Activated T-helper 17 cell treated with anti-CD3 and anti-CD28 coated beads, Interleukin-2, amount 50 U/mL, for 72 hours (primary cell): ENCODE results near the gene SLC9C2. TPM values are rescaled to one million over a fixed set of nuclear protein-coding genes. Genes with fewer than 3 reads are reported as not detected.
"Not testable (repeated sequence)": the region's sequence is repeated elsewhere in the genome, so short reads cannot be mapped to it uniquely, and the experiment has no call there.

Experiments
- ATAC-seq: fragments of 150-1000 bp; cut with Tn5 transposase; replicated peaks from 2 replicates; pipeline ENCODE4 v1.10.0; 2021; ENCODE audit warnings: mild to moderate bottlenecking, moderate library complexity
- H3K27ac Mint-ChIP-seq: one replicate; pipeline ENCODE4 v1.8.0; 2022; ENCODE audit warnings: mixed read lengths
- H3K27me3 Mint-ChIP-seq: one replicate; pipeline ENCODE4 v1.8.0; 2022; ENCODE audit warnings: mixed read lengths
- H3K36me3 Mint-ChIP-seq: one replicate; pipeline ENCODE4 v1.8.0; 2022; ENCODE audit warnings: low read depth, mild to moderate bottlenecking, mixed read lengths
- H3K4me1 Mint-ChIP-seq: one replicate; pipeline ENCODE4 v1.8.0; 2022; ENCODE audit warnings: mixed read lengths
- H3K4me3 Mint-ChIP-seq: one replicate; pipeline ENCODE4 v1.8.0; 2022; ENCODE audit warnings: mild to moderate bottlenecking, mixed read lengths
- H3K9me3 Mint-ChIP-seq: one replicate; pipeline ENCODE4 v1.8.0; 2022; ENCODE audit warnings: mixed read lengths
- total RNA-seq, 2 donors: library from RNA; stranded (reverse); gene quantifications; one replicate each; pipeline ENCODE4 v1.2.3, GENCODE V29; 2022

Gene SLC9C2, protein sequence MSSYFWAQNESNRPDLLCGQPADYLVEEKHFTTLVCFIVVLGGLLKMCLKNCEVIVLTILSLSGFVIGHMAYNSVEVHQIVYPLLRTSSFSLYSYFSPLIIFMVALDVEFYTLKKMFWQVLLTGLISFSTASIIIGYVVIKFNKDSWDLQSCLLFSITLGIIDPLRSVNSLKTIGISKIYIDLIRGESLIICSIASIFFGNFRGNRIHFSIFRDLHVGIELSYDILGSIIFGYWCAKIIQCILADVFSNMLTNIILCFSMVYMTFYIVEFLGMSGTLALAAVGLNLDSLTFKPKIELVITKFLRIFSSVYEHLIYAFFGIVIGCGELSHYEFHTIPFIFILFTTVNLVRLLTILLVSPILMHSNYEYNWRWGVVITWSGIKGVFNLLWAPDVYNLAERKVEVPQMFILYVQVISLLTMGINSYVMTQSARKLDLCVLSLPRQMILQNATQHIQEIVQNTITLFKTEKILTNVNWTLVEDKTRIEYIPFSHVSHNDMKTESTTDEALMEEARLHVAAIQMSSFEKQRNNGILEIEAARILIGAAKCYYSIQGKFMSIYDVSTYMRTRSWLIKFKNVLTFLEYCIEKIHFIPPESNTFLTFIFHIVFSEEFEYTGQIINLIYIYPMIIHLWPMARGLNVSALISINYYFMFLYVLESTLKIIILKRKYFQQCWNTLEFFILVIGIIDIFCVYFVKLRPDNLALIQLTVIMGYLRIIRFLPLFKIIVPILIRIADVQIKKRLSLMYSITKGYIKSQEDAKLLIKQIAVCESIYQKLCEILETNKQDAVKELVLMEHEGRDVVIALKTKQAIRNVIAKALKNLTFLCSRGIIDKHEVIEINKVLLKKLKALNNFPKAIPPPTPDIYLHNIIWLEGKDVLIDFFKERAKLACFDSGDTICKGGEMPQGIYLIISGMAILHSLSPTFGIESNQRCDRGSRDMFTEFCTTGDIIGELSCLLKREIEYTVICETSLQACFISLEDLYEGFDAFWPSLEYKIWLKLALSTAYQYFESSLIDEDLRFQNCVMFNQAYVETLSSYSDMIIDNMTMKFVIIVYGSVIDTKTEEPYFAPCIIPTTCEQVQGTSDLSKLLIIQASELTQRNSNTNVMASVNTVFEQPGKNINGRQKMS
- not detected for total RNA-seq

DNA sequence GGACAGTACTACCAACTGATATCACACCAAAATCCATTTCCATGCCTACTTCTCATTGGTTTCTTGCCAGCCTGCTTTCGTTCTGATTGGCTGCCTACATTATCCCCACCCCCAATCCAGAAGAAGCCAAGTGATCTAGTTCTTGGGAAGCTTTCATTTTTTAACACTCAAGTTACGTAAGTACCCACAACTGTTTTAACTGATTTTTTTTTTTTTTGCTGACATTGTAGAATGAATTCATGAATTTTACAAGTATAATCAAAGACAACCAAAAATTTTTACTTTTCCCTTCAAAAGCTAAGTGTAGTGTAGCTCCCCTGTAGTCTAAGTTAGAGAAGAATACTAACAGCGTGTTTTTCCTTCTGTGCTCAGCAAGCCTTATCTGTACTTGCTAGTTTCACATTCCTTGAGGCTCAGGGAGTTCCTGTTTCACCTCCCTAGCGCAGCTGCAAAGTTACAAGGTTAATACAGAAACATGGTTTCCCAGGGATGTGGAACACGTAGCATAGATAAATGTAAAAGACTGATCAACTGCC, at the start of gene SLC9C2:
TSS of gene SLC9C2 (minus strand) at position 17 of the 536 bp plus-strand sequence. CDS start 1,296 bp downstream, outside the sequence.
- no peaks in the 10 kb centered on the region for H3K4me1 Mint-ChIP-seq
- H3K27me3 Mint-ChIP-seq = peaks cover 11% of the 10 kb centered on the region
- H3K4me3 Mint-ChIP-seq = no peak within 1 kb of the TSS
- no peak within 1 kb of the TSS for H3K27ac Mint-ChIP-seq
- no peak for ATAC-seq
- no peaks in the 10 kb centered on the region for H3K36me3 Mint-ChIP-seq
- no peaks in the 10 kb centered on the region for H3K9me3 Mint-ChIP-seq

- Mint-ChIP-seq H3K4me3 (no peak overlapping the region), H3K27me3 (peaks cover 6% of the 10 kb centered on the region), H3K4me1 (no peaks in the 10 kb centered on the region), H3K9me3 (no peaks in the 10 kb centered on the region), H3K36me3 (no peaks in the 10 kb centered on the region), H3K27ac (no peak overlapping the region)
- ATAC-seq = no peak
Measured at GRCh38 chr1:173648880-173649605, 46.2 kb upstream of the SLC9C2 start.

DNA sequence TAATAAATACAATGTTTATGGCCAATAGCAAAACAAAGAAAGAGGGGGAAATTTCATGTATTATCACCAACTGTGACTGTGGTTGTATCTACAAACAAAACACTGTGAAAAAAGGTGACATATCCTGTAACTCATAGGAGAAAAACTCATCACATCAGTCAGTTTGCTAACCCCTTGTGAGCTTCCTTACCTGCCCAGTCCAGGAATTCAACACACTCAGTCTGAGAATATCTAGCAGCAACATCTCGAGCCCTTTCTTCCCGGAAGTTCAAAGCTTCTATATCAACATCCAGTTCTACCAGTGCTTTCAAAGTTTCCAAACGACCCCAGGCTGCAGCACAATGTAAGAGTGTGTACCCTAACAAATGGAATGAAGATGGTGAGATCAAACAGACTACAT, 43.8 kb upstream of the SLC9C2 start:
- Mint-ChIP-seq H3K9me3 (no peaks in the 10 kb centered on the region), H3K4me3 (no peak overlapping the region), H3K36me3 (no peaks in the 10 kb centered on the region), H3K27ac (no peak overlapping the region), H3K27me3 (no peaks in the 10 kb centered on the region), H3K4me1 (no peaks in the 10 kb centered on the region)
- no peak for ATAC-seq

DNA sequence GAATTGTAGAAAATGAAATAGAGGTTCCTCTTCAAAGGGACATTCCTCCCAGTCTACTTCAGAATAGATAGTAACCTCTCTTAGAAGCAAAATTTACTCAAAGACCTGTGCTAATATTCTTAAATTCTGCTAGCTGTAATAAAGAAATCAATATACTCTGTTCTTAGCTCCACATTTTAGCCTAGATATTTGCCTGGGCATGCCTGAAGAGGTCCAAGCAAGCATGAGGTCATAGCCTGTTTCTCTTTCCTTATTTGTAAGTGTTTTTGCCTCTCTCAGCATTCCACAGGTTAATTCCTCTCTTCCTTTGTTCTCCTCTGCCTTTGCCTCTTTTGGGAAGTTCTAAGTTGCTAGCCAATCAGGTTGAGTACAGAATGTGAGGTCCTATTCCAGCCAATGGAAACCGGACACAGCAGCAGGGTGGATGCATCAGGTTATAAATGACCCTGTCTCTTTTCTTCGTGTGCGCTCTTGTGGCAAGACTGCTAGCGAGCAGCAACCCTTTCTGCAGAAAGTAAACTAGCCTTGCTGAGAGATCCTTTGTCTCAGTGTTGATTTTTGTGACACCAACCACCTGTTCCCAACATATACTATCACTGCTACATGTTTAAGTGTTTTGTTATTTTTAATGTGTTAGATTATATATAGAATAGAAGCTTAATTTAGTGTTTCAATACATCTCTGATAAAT, 39.7 kb upstream of the SLC9C2 start:
- H3K36me3 Mint-ChIP-seq, ATAC-seq, H3K4me3 Mint-ChIP-seq, H3K27me3 Mint-ChIP-seq, H3K9me3 Mint-ChIP-seq, H3K4me1 Mint-ChIP-seq: not testable (repeated sequence)
- peak overlapping the region; percentile 52 for H3K27ac Mint-ChIP-seq

- Mint-ChIP-seq H3K4me3 (no peak overlapping the region), H3K27me3 (no peaks in the 10 kb centered on the region), H3K9me3 (peaks cover 11% of the 10 kb centered on the region), H3K36me3 (no peaks in the 10 kb centered on the region), H3K27ac (no peak overlapping the region), H3K4me1 (no peaks in the 10 kb centered on the region)
- ATAC-seq = no peak
Measured at GRCh38 chr1:173639102-173639501, 36.2 kb upstream of the SLC9C2 start.

GRCh38 chr1:173638043-173639021, 35.5 kb upstream of the SLC9C2 start:
- H3K27me3 Mint-ChIP-seq = no peaks in the 10 kb centered on the region
- no peaks in the 10 kb centered on the region for H3K4me1 Mint-ChIP-seq
- H3K4me3 Mint-ChIP-seq = no peak overlapping the region
- no peak for ATAC-seq
- no peak overlapping the region for H3K27ac Mint-ChIP-seq
- peaks cover 11% of the 10 kb centered on the region for H3K9me3 Mint-ChIP-seq
- no peaks in the 10 kb centered on the region for H3K36me3 Mint-ChIP-seq

DNA sequence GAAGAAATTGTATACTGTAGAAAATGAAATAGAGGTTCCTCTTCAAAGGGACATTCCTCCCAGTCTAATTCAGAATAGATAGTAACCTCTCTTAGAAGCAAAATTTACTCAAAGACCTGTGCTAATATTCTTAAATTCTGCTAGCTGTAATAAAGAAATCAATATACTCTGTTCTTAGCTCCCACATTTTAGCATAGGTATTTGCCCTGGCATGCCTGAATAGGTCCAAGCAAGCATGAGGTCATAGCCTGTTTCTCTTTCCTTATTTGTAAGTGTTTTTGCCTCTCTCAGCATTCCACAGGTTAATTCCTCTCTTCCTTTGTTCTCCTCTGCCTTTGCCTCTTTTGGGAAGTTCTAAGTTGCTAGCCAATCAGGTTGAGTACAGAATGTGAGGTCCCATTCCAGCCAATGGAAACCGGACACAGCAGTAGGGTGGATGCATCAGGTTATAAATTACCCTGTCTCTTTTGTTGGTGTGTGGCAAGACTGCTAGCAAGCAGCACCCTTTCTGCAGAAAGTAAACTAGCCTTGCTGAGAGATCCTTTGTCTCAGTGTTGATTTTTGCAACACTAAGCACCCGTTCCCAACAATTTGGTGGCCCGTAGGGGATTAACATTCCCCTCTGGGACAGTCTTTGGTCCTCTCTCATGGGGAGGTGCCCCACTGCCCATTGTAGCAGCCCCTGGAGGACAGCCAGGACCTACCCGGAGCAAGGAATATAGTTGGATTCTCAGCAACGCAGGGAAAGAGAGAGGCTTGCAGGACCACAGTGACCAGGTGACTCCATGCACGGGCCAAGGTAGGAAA, 34.6 kb upstream of the SLC9C2 start:
- not testable (repeated sequence) for H3K27me3 Mint-ChIP-seq, H3K36me3 Mint-ChIP-seq, ATAC-seq, H3K27ac Mint-ChIP-seq, H3K4me3 Mint-ChIP-seq, H3K4me1 Mint-ChIP-seq
- peaks cover 11% of the 10 kb centered on the region for H3K9me3 Mint-ChIP-seq

DNA sequence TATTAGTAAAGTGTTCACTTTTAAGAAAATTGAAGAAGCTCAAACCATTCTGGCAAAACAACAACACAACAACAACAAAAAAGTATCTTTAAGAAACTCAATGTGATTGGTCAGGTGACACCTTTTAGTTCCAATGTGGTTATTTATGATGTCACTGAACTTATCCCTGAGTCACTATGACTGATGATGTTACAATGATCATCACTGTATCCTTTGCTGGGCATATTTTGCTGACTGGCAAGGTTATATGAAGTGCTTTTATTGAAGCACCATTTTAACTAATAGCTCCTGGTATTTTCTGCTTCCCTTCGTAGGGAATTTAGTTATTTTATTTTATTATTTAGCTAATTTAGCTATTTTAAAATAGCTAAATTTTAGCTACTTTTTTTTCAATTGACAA, 32.2 kb upstream of the SLC9C2 start, which contains the start of gene TEX50:
TSS of gene TEX50 (plus strand) at position 223 of the 400 bp plus-strand sequence. CDS start 184 bp downstream, outside the sequence.
- no peaks in the 10 kb centered on the region for H3K36me3 Mint-ChIP-seq
- no peak within 1 kb of the TSS for H3K4me3 Mint-ChIP-seq
- ATAC-seq = no peak
- no peaks in the 10 kb centered on the region for H3K27me3 Mint-ChIP-seq
- H3K9me3 Mint-ChIP-seq = peaks cover 11% of the 10 kb centered on the region
- no peaks in the 10 kb centered on the region for H3K4me1 Mint-ChIP-seq
- H3K27ac Mint-ChIP-seq = no peak within 1 kb of the TSS

- no peak overlapping the region for H3K27ac Mint-ChIP-seq
- H3K36me3 Mint-ChIP-seq = no peaks in the 10 kb centered on the region
- H3K4me1 Mint-ChIP-seq = no peaks in the 10 kb centered on the region
- H3K27me3 Mint-ChIP-seq = peaks cover 3% of the 10 kb centered on the region
- no peak overlapping the region for H3K4me3 Mint-ChIP-seq
- no peak for ATAC-seq
- H3K9me3 Mint-ChIP-seq = no peaks in the 10 kb centered on the region
Measured at GRCh38 chr1:173628888-173629287, 26.0 kb upstream of the SLC9C2 start.

- Mint-ChIP-seq H3K36me3 (no peaks in the 10 kb centered on the region), H3K27me3 (peaks cover 3% of the 10 kb centered on the region), H3K4me1 (no peaks in the 10 kb centered on the region), H3K4me3 (no peak overlapping the region), H3K9me3 (no peaks in the 10 kb centered on the region), H3K27ac (no peak overlapping the region)
- ATAC-seq = no peak
Measured at GRCh38 chr1:173627269-173627668, 24.4 kb upstream of the SLC9C2 start.

DNA sequence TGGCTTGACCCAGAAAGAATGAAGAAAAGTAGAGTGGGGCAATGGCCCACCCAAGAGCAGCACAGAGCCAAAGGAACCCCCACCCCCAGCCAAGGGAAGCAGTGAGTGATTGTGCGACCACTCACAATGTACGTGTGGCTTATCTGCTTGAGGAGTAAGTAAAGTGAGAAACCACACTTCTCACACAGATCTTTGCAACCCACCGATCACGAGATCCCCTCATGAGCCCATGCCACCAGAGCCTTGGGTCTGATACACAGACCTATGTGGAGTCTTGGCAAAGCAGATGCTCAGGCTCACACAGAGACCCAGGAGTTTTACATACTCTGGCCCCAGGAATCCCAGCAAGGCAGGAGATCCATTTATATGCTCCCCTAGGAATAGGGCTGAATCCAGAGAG, 14.0 kb upstream of the SLC9C2 start:
- Mint-ChIP-seq H3K27ac (no peak overlapping the region), H3K27me3 (peaks cover 21% of the 10 kb centered on the region), H3K4me1 (no peaks in the 10 kb centered on the region), H3K4me3 (no peak overlapping the region), H3K9me3 (peaks cover 18% of the 10 kb centered on the region), H3K36me3 (no peaks in the 10 kb centered on the region)
- no peak for ATAC-seq

GRCh38 chr1:173613086-173613485, 10.2 kb upstream of the SLC9C2 start:
- not testable (repeated sequence) for ATAC-seq, H3K36me3 Mint-ChIP-seq, H3K4me1 Mint-ChIP-seq

More at GRCh38 chr1:173613086-173613485, 10.2 kb upstream of the SLC9C2 start:
- H3K9me3 Mint-ChIP-seq, H3K4me3 Mint-ChIP-seq, H3K27ac Mint-ChIP-seq, H3K27me3 Mint-ChIP-seq: not testable (repeated sequence)
